HG03108 (cell line): Measurements from ENCODE around the gene CEP128.

Experiments
- ATAC-seq: cut with Tn5 transposase; IDR thresholded peaks from one replicate; pipeline ENCODE4 v1.9.1; 2021; ENCODE audit warnings: moderate library complexity; ENCODE audit not compliant: unreplicated experiment

CEP128 gene

DNA sequence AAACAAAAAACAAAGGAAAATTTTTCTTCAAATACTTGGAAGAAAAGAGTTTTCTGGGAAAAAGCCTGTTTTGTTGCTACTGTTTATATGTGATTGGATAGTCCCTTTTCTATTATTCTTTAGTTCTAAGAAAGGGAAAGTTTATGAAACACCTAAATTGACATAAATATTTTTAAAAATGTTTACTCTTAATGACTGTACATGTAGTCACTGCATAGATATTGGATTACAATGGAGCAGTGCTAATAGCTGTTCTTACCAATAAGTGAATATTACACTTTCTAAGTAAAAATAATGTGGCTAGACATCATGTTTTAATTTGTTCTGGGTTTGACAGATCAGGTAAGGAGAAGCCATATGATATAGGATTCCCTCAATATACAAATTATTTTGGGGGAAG, 377.5 kb downstream of the CEP128 start:
- no peak for ATAC-seq

DNA sequence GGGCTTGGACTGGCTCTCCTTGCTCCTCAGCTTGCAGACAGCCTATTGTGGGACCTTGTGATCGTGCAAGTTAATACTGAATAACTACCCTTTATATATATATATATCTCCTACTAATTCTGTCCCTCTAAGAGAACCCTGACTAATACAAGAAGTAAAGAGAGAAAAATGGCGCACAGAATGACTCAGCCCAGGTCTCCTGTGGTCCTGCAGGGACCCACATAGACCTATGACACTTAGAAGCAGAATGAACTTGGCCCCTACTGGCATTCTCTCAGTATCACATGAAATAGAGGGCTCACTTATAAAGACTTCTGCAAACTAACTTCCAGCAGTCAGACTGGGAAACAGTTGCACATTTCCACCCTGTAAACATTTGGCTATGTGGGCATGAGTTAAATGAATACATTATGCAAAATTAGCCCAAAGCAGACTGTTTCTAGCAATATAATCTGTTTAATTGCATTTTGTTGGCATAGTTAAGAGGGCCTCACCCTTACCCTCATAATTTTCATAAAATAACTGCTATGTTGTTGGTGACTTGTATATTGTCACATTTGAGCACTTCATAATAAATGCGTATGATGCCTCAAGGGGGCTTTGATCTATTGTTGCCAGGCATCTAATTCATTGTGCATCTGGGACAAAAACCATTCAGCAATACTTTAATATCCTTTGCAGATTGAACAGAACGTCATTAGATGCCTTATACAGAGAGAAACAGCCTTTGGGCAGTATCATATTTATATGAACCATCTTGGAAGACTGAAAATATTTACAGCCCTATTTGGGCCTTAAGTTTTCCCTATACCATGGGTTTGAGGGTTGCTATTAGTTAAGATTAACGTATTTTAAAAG, 380.5 kb downstream of the CEP128 start:
- ATAC-seq = peak; percentile 72

DNA sequence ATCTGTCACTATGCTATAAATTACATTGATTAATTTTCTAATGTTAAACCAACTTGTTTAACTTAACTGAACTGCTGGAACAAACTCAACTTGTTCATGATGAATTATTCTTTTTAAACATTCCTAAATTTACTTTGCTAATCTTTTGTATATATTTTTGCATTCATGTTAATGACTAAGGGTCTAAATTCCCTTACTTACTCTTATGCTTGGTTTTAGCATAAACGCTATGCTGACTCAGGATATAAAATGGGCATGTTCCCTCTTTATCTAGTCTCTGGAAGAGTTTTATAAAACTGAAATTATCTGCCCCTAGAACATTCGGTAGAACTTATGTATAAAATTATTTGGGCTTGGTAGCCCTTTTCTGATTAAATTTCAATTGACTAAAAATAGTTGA, 387.4 kb downstream of the CEP128 start:
- no peak for ATAC-seq

GRCh38 chr14:80549141-80549540, 392.4 kb downstream of the CEP128 start:
- ATAC-seq = no peak

DNA sequence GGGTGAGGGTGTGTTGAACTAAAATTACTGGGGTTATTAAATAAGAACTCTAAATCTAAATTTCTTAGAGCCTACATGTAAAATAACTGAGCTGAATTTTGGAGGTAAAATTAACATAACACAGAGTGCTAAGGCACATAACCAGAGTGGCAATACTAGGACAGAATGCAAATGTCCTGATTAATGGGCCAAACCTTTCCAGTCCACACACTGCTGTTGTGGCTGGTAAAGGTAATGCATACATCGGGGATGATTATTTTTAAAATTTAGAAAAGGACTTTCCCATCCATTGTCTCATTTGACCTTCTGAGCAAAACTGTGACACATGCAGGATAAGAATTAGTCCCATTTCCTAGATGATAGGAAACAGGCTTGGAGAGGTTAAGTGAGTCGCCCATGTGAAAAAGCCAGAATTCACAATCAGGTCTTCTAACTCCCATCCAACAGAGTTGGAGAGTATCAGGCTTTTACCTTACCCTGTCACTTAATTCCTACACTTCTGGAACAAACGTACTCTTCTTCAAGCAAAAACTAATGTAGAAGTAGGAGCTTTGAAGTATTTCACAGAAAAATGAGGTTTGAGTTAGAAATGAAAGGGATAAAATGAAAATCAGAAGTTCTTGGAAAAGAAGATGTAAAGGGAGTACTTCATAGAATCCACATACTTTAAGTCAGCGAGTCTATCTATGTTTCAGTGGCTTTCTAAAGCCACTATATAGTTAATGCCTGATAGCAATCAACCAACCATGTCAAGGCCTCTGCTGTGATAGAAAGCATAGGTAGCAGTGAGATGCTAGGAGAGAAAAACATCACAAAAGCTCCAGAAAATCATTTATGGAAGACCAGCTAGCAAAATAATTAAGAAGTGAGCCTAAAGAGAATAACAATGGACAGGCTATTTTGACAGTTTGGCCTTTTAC, 395.3 kb downstream of the CEP128 start:
- ATAC-seq = no peak

DNA sequence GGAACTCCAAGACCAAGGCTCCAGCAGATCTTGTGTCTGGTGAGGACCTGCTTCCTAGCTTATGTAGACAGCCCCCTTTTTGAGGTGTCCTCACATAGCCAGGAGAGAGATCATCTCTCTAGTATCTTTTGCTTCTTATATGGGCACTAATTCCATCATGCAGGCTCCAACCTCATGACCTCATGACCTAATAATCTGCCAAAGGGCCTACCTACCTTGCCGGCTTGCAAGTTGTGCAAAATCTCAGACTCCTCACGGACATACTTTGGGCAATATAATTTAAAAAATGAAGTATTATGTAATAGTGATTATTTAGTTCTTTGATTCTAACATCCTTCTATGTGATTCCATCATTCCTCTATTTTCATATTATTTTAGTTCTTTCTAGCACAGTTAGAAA, 397.2 kb downstream of the CEP128 start:
- no peak for ATAC-seq

DNA sequence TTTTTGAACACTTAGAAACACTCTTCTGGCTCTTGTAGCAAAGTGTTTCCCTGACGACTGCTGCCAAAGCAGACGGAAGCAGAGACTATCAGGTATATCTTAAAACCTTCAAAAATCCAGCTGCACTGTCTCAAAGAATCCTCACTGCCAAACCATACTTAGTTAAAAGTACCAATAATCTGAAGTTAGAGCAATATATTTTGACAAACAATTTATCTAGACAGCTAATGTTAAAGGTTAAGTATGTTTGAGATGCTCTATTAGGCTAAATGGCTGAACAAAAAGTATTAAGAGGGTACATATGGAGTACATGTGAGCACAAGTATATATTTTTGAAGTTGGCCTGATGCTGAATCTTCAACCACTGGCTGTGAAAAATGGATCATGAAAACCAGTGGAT, 398.3 kb downstream of the CEP128 start:
- ATAC-seq = no peak

GRCh38 chr14:80538633-80539375, 402.7 kb downstream of the CEP128 start:
- ATAC-seq = no peak

- ATAC-seq = no peak
Measured at GRCh38 chr14:80537626-80538025, 403.9 kb downstream of the CEP128 start.

GRCh38 chr14:80536456-80536855, 405.1 kb downstream of the CEP128 start:
- ATAC-seq = no peak

- ATAC-seq = no peak
Measured at GRCh38 chr14:80535171-80535570, 406.4 kb downstream of the CEP128 start.

- ATAC-seq = no peak
Measured at GRCh38 chr14:80523518-80524117, 417.9 kb downstream of the CEP128 start.

DNA sequence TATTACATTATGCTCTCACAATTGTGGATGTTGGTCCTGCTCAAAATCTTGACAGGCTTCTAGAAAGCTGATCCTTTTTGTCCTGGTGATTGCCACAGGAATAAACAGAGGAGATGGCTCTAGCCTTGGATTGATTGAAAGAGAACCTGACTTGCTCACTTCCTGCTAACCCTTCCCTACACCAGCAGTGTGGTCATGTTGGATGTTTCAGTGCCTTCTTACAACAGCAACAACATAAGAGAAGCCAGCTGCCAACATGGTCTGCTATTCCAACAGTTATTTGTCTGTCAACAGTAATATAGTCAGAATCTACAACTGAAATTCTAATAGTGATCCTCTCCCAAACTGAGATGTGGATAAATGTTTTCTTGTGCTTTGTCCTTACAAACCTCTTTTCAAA, 418.6 kb downstream of the CEP128 start:
- no peak for ATAC-seq

GRCh38 chr14:80522411-80522810, 419.1 kb downstream of the CEP128 start:
- ATAC-seq = no peak

GRCh38 chr14:80521456-80521855, 420.1 kb downstream of the CEP128 start:
- no peak for ATAC-seq

GRCh38 chr14:80519002-80519401, 422.5 kb downstream of the CEP128 start:
- no peak for ATAC-seq

DNA sequence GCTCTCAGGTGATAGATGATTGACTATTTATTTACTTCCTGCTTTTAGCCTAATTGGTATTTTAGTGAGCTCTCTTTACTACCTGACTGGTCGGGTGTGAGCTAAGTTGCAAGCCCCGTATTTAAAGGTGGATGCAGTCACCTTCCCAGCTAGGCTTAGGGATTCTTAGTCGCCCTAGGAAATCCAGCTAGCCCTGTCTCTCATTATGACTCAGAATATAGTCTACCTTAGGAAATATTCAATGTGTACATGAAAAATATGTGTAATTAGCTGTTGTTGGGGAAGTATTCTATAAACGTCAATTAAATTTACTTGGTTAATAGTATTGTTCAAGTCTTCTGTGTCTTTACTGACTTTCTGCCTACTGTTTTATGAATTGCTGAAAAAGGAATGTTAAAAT, 423.4 kb downstream of the CEP128 start:
- ATAC-seq = no peak

GRCh38 chr14:80507292-80507869, 434.2 kb downstream of the CEP128 start:
- no peak for ATAC-seq

DNA sequence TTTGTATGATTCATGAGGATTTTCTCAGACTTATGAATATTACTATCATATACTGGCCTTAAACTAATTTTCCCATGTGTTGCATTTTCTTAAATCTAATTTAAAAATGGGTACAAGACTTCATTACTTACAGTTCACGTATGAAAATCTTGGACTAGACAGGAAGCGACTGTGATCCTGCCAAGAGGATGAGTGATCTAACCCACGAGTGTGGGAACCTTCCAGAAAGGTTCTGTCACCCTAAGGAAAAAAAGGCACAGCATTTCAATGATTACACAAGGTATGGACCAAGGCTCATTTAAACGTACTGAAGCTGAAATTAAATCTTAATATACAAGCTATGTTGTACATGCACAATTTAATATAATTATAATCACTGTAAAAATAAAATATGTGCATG, 436.8 kb downstream of the CEP128 start:
- no peak for ATAC-seq

DNA sequence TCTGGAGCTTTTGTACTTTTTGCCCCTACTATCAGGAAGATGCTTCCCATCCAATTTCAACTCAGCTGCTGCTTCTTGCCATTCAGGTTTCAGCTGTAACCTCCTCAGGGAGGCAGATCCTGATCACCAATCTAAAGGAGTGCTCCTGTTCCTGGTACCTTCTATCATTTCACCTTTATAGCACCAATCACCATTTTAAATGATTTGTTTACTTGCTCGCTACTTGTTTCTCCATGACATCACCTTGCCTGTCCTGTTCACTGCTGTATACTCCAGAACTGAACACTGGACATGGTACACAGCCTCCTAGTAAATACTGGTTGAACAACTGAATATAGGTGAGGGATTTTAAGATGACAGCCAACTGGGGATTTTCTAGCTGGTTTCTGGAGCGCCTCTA, 443.0 kb downstream of the CEP128 start:
- no peak for ATAC-seq
